HS-5 (cell line): ENCODE measurements around the gene ATP8A1.
A peak's percentile ranks its signal among the peaks of the same experiment; 100 is the strongest.
"Not testable (repeated sequence)": the region's sequence is repeated elsewhere in the genome, so short reads cannot be mapped to it uniquely, and the experiment has no call there.

Experiments
- DNase-seq: peaks from one replicate; pipeline ENCODE4 v3.0.0-alpha.2; 2012; ENCODE audit warnings: low read depth

Gene ATP8A1

DNA sequence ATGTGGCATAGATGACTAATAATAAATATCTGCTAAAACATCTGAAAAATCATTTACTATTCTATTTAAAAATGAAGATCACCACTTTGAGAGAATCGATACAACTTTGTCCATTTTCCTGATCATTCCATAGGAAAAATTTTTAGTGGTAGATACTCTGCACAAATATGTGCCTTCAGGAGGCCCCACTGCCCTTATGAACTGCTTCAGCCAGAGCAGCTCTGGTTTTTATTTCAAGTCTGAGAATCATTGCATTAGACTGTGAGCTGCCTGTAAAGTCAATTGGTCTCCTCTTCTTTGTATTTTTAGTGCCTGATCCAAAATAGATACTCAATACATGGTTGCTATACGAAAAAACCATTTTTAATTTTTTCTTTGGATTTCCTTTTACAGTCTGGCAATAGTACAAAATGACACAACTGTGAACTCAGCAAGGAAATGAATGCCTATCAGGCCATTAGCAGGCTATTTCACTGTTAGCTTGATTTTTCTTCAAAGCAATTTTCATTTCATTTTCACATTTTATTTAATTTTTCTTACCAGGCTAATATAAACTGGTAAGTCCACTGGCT lies 190.5 kb downstream of the ATP8A1 start:
- no peak for DNase-seq

DNA sequence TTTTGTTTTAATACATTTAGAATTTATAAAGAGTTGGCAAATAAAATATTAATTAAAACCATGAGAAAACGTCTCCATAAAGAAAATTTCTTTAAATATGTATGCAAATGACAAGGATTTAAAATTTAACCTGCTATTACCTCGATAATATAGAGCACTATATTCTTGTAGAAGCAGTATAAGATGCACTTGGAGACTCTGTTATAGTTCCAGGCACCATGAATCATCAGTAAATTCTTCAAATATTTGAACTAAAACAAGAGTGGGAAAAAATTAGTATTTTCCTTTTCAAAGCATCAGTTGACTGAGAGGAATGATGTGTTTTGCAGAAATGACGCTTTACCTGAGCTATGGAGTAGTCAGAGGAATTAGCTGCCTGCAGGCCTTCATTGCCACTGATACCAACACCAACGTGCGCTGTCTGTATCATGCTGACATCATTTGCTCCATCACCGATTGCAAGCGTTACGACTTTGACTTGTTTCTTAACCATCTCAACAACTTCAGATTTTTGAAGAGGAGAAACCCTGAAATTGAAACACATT lies 192.3 kb downstream of the ATP8A1 start:
- no peak for DNase-seq

DNA sequence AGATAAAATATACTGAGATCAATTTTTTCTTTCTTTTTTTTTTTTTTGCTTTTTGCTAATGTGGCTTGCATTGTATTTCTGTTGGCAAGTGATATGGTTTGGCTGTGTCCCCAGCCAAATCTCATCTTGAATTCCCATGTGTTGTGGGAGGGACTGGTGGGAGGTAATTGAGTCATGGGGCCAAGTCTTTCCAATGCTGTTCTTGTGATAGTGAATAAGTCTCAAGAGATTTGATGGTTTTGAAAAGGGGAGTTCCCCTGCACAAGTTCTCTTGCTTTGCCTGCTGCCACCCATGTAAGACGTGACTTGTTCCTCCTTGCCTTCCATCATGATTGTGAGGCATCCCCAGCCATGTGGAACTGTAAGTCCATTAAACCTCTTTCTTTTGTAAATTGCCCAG lies 195.7 kb downstream of the ATP8A1 start:
- DNase-seq: not testable (repeated sequence)

GRCh38 chr4:42460043-42460442 lies 196.9 kb downstream of the ATP8A1 start:
- no peak for DNase-seq

DNA sequence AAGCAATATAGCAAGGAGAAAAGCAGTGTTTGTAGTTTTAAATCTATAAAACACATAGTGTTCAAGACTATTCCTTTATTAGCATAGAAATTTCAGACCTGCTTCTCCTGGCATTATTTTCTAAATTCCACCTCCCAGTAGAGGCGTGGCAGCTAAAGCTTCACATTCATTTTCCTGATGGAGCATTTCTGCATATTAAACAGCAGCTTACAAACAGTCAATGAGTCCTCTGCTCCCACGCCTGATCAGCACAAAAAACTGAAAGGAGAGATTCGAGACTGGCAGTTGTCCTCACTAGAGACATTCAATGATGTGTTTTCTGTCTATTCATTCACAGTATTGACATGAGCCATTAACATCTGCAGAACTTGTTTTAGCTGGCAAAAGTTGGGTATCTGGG lies 198.2 kb downstream of the ATP8A1 start:
- DNase-seq: no peak

DNA sequence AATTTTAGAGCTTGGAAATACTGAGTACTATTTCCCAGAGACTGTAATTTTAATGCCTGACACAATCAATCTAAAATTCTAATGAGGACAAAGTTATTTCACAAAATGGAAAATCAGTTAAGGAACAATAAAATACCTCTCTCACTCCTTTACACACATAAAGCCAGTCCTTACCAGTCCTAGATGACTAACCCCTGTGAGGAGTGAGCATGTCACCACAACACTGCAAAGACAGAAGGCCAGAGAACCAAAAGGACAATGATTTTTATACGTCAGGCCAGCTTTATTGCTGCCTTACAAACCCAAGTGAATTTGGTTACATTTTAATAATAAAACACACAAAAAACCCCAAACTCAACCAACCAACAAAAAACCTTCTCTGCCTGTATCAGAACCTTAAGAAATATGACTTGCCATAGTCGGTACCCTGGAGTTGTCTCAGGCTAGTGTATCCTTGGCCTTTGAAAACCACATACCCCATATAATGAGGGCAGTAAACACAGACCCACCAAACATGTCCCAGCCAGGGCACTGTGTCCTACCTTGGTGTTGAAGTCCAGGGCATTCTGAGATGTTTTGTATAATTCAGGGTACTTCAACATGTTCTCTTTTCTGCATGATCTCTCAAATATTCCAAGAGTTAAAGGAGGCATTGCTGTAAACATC lies 202.0 kb downstream of the ATP8A1 start:
- DNase-seq: no peak

- no peak for DNase-seq
Observed at GRCh38 chr4:42453612-42454011, 203.3 kb downstream of the ATP8A1 start.

GRCh38 chr4:42452823-42453222 lies 204.1 kb downstream of the ATP8A1 start:
- no peak for DNase-seq

GRCh38 chr4:42446823-42447222 lies 210.1 kb downstream of the ATP8A1 start:
- DNase-seq: no peak

DNA sequence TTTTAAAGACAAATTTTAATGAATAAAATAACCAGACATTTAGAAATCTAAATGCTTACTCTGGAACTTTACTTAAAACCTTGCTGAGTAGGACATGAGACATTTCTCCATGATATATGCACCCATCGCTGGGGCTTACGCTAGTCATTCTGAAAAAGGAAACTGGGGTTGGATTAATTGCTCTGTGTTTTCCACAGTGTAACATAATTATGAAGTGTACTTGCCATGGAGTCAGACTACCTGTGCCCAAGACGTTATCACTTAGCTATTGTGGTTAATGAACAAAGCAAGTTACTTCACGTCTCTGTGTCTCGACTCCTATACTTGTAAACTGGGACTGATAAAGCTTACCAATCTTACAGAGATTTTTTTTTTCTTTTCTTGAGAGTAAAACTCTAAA lies 211.9 kb downstream of the ATP8A1 start:
- no peak for DNase-seq

- DNase-seq: no peak
Observed at GRCh38 chr4:42442601-42443000, 214.3 kb downstream of the ATP8A1 start.

DNA sequence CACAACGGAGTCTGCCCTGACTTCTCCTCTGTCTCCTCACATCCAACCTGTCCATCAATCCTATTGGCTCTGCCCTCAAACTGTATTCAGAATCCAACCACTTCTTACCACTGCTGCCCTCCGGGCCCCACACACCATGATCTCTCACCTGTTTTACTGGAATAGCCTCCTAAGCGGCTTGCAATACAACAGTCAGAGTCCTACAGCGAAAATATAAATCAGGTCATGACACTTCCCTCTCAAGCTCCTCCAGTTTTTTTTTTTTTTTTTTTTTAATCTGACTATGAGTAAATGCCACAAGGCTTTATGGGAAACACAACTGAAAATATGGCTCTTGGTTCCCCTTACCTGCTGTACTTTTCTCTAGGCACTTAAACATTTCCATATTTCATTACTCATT lies 216.8 kb downstream of the ATP8A1 start:
- no peak for DNase-seq

- DNase-seq: no peak
Observed at GRCh38 chr4:42436928-42437565, 219.9 kb downstream of the ATP8A1 start.

GRCh38 chr4:42428036-42428435 lies 228.9 kb downstream of the ATP8A1 start:
- DNase-seq: no peak

GRCh38 chr4:42425146-42426065 lies 231.5 kb downstream of the ATP8A1 start:
- no peak for DNase-seq

DNA sequence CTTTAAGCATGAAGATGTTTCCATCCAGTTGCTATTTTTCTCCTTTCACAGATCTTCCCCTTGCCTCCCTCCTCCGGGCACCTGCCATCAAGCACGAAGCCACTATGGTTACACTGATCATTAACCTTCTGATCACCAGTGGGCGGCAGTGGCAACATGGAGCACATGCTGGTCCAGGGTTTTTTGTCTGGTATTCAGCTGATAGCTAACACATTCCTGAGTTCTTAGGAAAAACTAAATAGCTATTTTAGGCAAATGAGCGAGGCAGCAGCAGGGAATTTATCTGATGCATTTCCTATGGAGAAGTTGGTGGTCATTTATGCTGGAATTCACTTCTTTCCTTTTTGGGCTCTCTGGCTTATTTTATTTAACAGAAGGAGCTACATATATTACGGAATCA lies 236.8 kb downstream of the ATP8A1 start:
- DNase-seq: no peak

GRCh38 chr4:42417550-42417949 lies 239.4 kb downstream of the ATP8A1 start:
- DNase-seq: no peak

DNA sequence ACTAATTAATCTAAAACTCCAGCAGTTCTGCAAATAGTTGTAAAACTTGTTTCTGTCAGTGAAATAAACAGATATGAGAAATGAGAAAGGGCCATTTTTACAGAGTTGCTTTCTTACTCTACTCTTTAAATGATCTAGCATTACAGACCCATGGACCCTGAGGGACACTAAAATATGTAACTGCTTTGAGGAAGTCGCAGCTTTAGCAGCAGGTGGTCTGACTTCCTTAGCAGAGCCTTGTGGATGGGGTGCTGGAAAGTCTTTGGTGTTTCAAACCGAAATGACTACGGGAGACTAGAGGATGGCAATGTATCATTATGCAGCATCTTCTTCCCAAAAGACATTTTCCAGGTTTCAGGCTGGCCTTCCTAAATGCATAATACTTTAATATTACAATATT lies 240.9 kb downstream of the ATP8A1 start:
- DNase-seq: no peak

- DNase-seq: no peak
Observed at GRCh38 chr4:42415281-42415680, 241.6 kb downstream of the ATP8A1 start.

DNA sequence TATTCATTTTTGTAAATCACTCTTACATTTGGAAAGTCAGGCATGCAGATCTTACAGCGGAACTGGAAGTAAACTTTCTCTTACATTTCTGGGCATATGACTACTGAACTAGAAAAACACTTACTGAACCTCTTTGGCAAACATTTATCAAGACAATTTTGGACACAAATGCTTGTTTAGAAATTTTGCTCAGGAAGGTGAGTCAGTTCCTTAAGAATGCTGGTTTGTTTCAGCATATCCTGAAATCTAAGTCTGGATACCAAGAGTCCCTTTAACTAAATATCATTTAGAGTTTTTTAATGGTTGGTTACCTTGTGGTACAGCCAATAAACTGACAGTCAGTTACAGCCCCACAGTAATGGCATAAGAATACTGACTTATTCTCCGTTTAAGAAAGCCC lies 244.7 kb downstream of the ATP8A1 start:
- peak; percentile 77 for DNase-seq

GRCh38 chr4:42411803-42412202 lies 245.1 kb downstream of the ATP8A1 start:
- DNase-seq: no peak

- DNase-seq: no peak
Observed at GRCh38 chr4:42410446-42410845, 246.5 kb downstream of the ATP8A1 start.
